Thyroid gland (tissue), 4 donors: ENCODE data around the gene SEMA3C. TPM values are rescaled to one million over a fixed set of nuclear protein-coding genes. Genes with fewer than 3 reads are reported as not detected.

Source experiments
- DNase-seq, 2 donors: peaks; one replicate each; pipeline ENCODE4 v3.0.0-alpha.2; 2019
- H3K27ac ChIP-seq, 3 donors: fragments of 200-600 bp; sonication (generic); 1 replicate in 2 of 3; 2 replicates in 1 of 3; pipeline ENCODE4 v1.5.1; 2016 to 2019; ENCODE audit warnings: mild to moderate bottlenecking in 1 of 3, moderate library complexity in 1 of 3
- H3K27me3 ChIP-seq: fragments of 200-600 bp; sonication (generic); one replicate; pipeline ENCODE4 v1.5.1; 2019
- H3K36me3 ChIP-seq, 2 donors: fragments of 200-600 bp; sonication (generic); one replicate each; pipeline ENCODE4 v1.5.1; 2016 to 2019
- H3K4me1 ChIP-seq, 2 donors: fragments of 200-600 bp; sonication (generic); one replicate each; pipeline ENCODE4 v1.5.1; 2017 to 2019
- H3K4me3 ChIP-seq, 3 donors: fragments of 200-600 bp; sonication (generic); replicated peaks in 1 of 3; 1 replicate in 2 of 3; 2 replicates in 1 of 3; pipeline ENCODE4 v1.5.1; 2016; ENCODE audit warnings: mild to moderate bottlenecking in 1 of 3
- H3K9me3 ChIP-seq: fragments of 200-600 bp; sonication (generic); one replicate; pipeline ENCODE4 v1.5.1; 2017
- CTCF ChIP-seq, 6 experiments: fragments of 200-600 bp in 3 of 6; fragments of 450-650 bp in 3 of 6; sonication (generic) in 3 of 6; IDR thresholded peaks; one replicate each; pipeline ENCODE4 v1.5.1; 2016 to 2019; ENCODE audit warnings: antibody characterized with exemption in 6 of 6, mild to moderate bottlenecking in 2 of 6, inconsistent platforms in 1 of 6, moderate library complexity in 1 of 6
- POLR2A ChIP-seq, 2 donors: fragments of 450-650 bp; IDR thresholded peaks; one replicate each; pipeline ENCODE4 v1.6.1; 2017; ENCODE audit warnings: antibody characterized with exemption in 2 of 2, mild to moderate bottlenecking in 2 of 2, moderate library complexity in 1 of 2
- WGBS, 2 donors: methylation state at CpG; one replicate each; pipeline ENCODE4 v1.1.5; 2017; 5-methylcytosine and 5-hydroxymethylcytosine counted together
- intact Hi-C: fragments of 100-400 bp; cut with DNase I; formaldehyde crosslinking; loops from one replicate; pipeline ENCODE4 v1.15.1; 2023
- total RNA-seq, 4 donors: library from RNA; depleted of rRNA; stranded (reverse); fragments of >200 nt; gene quantifications; one replicate each; pipeline ENCODE4 v1.2.3, GENCODE V29; 2016

Gene SEMA3C
- total RNA-seq: 10 to 100 TPM in 1 of 4 donors, 1 to 10 TPM in 3; 4.0 to 24.0 (median 7.1) TPM

GRCh38 chr7:80918909-80919721 is at the start of gene SEMA3C:
TSS of gene SEMA3C (minus strand) at chr7:80919051. CDS start at chr7:80916781, 2,270 bp downstream.
- no peaks in the 10 kb centered on the region for H3K36me3 ChIP-seq
- H3K4me1 ChIP-seq: no peaks in the 10 kb centered on the region
- DNase-seq: peak; percentile 89 to 91
- intact Hi-C loops: no loop called here
- H3K4me3 ChIP-seq: peak within 1 kb of the TSS in 2 of 3 donors; percentile 3 to 25
- no peaks in the 10 kb centered on the region for H3K27me3 ChIP-seq
- TF ChIP-seq CTCF (IDR thresholded peaks at IDR 0.05) (peak in 1 of 6 experiments; percentile 7), POLR2A (IDR thresholded peaks at IDR 0.05) (peak in 1 of 2 donors; percentile 77)
- WGBS, 2 donors: 8 to 12% methylated on average over 29 to 32 of the region's 71 CpGs
- H3K9me3 ChIP-seq: no peaks in the 10 kb centered on the region
- H3K27ac ChIP-seq: peak within 1 kb of the TSS in 2 of 3 donors; percentile 43 to 70

DNA sequence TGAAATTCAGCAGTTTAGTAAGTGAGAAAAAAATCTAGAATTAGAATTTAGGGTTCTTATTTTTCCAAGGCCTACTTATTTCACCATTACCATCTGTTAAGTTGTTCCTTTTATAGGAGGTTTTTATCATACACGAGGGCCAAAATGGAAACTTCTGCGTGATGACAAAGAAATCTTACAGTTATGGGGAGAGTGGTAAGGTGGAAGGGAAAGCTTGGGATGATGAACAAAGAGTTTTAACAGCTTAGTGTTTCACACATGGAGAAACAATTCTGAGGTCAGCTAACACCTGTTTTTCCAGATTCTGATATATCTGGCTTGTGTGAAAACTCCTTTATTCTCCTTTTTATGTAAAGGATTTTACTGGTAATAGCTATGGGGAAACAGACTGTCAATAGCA is 49.8 kb upstream of the SEMA3C start:
- intact Hi-C loops: no loop called here
- Histone ChIP-seq H3K4me1 (no peaks in the 10 kb centered on the region), H3K36me3 (no peaks in the 10 kb centered on the region), H3K4me3 (no peak overlapping the region), H3K9me3 (no peaks in the 10 kb centered on the region), H3K27me3 (no peaks in the 10 kb centered on the region), H3K27ac (no peak overlapping the region)
- 86% methylated on average over 2 of the region's 2 CpGs for WGBS, 2 donors
- TF ChIP-seq POLR2A (IDR thresholded peaks at IDR 0.05) (no peak), CTCF (IDR thresholded peaks at IDR 0.05) (no peak)
- no peak for DNase-seq

- no peak for DNase-seq
- Histone ChIP-seq H3K27ac (no peak overlapping the region), H3K36me3 (no peaks in the 10 kb centered on the region), H3K4me3 (no peak overlapping the region), H3K9me3 (no peaks in the 10 kb centered on the region), H3K27me3 (no peaks in the 10 kb centered on the region), H3K4me1 (no peaks in the 10 kb centered on the region)
- TF ChIP-seq POLR2A (IDR thresholded peaks at IDR 0.05): no peak
- no peak for TF ChIP-seq CTCF (IDR thresholded peaks at IDR 0.05)
- whole genome bisulfite sequencing, 2 donors: 75 to 82% methylated on average over 5 of the region's 5 CpGs
- intact Hi-C loops: no loop called here
These were observed 49.1 kb upstream of the SEMA3C start for GRCh38 chr7:80967917-80968297.

GRCh38 chr7:80967071-80967916 is 48.4 kb upstream of the SEMA3C start:
- intact Hi-C loops: no loop called here
- DNase-seq: no peak
- TF ChIP-seq CTCF (IDR thresholded peaks at IDR 0.05) (no peak), POLR2A (IDR thresholded peaks at IDR 0.05) (no peak)
- H3K9me3 ChIP-seq: no peaks in the 10 kb centered on the region
- H3K4me3 ChIP-seq: no peak overlapping the region
- no peaks in the 10 kb centered on the region for H3K27me3 ChIP-seq
- 59 to 60% methylated on average over 3 of the region's 3 CpGs for WGBS, 2 donors
- H3K4me1 ChIP-seq: no peaks in the 10 kb centered on the region
- H3K36me3 ChIP-seq: no peaks in the 10 kb centered on the region
- no peak overlapping the region for H3K27ac ChIP-seq
